IPS-20b (cell line): ENCODE measurements around the gene SMPDL3A.

Experiments
- H3K27ac ChIP-seq: one replicate; pipeline ENCODE4 v1.5.1; 2013; ENCODE audit warnings: low read length
- H3K27me3 ChIP-seq: 2 replicates; pipeline ENCODE4 v1.6.1; 2013; ENCODE audit warnings: mild to moderate bottlenecking, low read length, inconsistent platforms; ENCODE audit not compliant: insufficient read depth
- H3K36me3 ChIP-seq: 2 replicates; pipeline ENCODE4 v1.6.1; 2013; ENCODE audit warnings: low read depth, mild to moderate bottlenecking, inconsistent platforms, low read length, moderate library complexity; ENCODE audit not compliant: insufficient read depth
- H3K4me1 ChIP-seq: 2 replicates; pipeline ENCODE4 v1.6.1; 2013; ENCODE audit warnings: mild to moderate bottlenecking, control low read depth, inconsistent platforms, low read length, moderate library complexity; ENCODE audit not compliant: insufficient read depth
- H3K4me3 ChIP-seq: 2 replicates; pipeline ENCODE4 v1.5.1; 2013; ENCODE audit warnings: mild to moderate bottlenecking, low read length, inconsistent platforms
- H3K9ac ChIP-seq: 2 replicates; pipeline ENCODE4 v1.6.1; 2013; ENCODE audit warnings: low read depth, mild to moderate bottlenecking, inconsistent platforms, low read length, moderate library complexity
- H3K9me3 ChIP-seq: 2 replicates; pipeline ENCODE4 v1.6.1; 2013; ENCODE audit warnings: mild to moderate bottlenecking, low read depth, low read length, inconsistent platforms; ENCODE audit not compliant: insufficient read depth

Gene SMPDL3A

GRCh38 chr6:122791310-122791679 lies 2.2 kb downstream of the SMPDL3A start:
- H3K27me3 ChIP-seq = peaks cover 35% of the 10 kb centered on the region
- no peak overlapping the region for H3K4me3 ChIP-seq
- peaks cover 28% of the 10 kb centered on the region; the same call in 1 of the 2 replicates for H3K4me1 ChIP-seq
- H3K36me3 ChIP-seq = no peaks in the 10 kb centered on the region
- H3K9me3 ChIP-seq = no peaks in the 10 kb centered on the region
- H3K9ac ChIP-seq = no peak overlapping the region
- H3K27ac ChIP-seq = no peak overlapping the region

DNA sequence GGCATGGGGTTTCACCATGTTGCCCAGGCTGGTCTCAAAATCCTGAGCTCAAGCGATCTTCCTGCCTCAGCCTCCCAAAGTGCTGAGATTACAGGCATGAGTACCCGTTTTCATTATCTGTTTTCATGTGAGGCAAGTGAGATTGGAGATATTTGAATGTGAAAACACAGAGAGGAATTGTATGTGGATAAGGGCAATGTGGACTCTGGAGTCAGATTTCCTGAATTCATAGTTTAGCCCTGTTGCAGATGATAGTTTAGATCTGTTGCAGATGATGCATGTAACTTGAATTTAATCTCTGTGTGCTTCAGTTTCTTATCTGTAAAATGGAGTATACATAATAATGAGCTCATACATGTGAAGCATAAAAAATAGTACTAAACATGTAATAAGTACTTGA lies 3.7 kb downstream of the SMPDL3A start:
- peaks cover 21% of the 10 kb centered on the region; the same call in 1 of the 2 replicates for H3K4me1 ChIP-seq
- H3K36me3 ChIP-seq = no peaks in the 10 kb centered on the region
- no peaks in the 10 kb centered on the region for H3K9me3 ChIP-seq
- no peak overlapping the region for H3K4me3 ChIP-seq
- H3K27me3 ChIP-seq = peaks cover 24% of the 10 kb centered on the region
- H3K27ac ChIP-seq = no peak overlapping the region
- no peak overlapping the region for H3K9ac ChIP-seq

DNA sequence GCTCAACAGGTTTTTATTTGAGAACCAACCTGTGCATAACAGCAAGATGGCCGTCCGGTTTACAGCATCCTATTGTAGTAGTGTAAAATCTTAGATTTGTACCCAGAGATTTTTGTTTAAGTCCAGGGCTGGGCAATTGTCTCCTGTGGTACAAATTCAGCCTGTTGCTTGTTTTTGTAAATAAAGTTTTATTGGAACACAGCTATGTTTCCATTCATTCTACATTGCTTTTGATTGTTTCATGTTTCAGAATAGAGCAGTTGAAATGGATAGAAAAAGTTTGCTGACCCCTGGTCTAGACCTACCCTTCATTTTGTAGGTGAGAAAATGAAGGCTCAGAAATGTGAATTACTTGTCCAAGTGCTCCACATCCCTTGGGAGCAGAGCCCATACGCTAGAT lies 8.5 kb downstream of the SMPDL3A start:
- Histone ChIP-seq H3K9me3 (no peaks in the 10 kb centered on the region), H3K27ac (no peak overlapping the region), H3K36me3 (no peaks in the 10 kb centered on the region), H3K27me3 (no peaks in the 10 kb centered on the region), H3K9ac (no peak overlapping the region), H3K4me1 (peaks cover 9% of the 10 kb centered on the region; the same call in 1 of the 2 replicates), H3K4me3 (no peak overlapping the region)

- Histone ChIP-seq H3K36me3 (no peaks in the 10 kb centered on the region), H3K9ac (no peak overlapping the region), H3K9me3 (no peaks in the 10 kb centered on the region), H3K4me3 (no peak overlapping the region), H3K27me3 (no peaks in the 10 kb centered on the region), H3K4me1 (peaks cover 9% of the 10 kb centered on the region; the same call in 1 of the 2 replicates), H3K27ac (no peak overlapping the region)
Measured at GRCh38 chr6:122798099-122798641, 9.1 kb downstream of the SMPDL3A start.

- Histone ChIP-seq H3K4me1 (peaks cover 9% of the 10 kb centered on the region; the same call in 1 of the 2 replicates), H3K27ac (no peak overlapping the region), H3K9ac (no peak overlapping the region)
Measured at GRCh38 chr6:122799140-122799745, 10.2 kb downstream of the SMPDL3A start.

GRCh38 chr6:122799916-122800686 lies 11.0 kb downstream of the SMPDL3A start:
- H3K9me3 ChIP-seq = no peaks in the 10 kb centered on the region
- H3K27ac ChIP-seq = no peak overlapping the region
- H3K4me3 ChIP-seq = no peak overlapping the region
- H3K36me3 ChIP-seq = no peaks in the 10 kb centered on the region
- H3K9ac ChIP-seq = no peak overlapping the region
- no peaks in the 10 kb centered on the region for H3K27me3 ChIP-seq
- H3K4me1 ChIP-seq = peaks cover 9% of the 10 kb centered on the region; the same call in 1 of the 2 replicates

More at GRCh38 chr6:122799140-122799745, 10.2 kb downstream of the SMPDL3A start:
- Histone ChIP-seq H3K36me3 (no peaks in the 10 kb centered on the region), H3K27me3 (no peaks in the 10 kb centered on the region), H3K4me3 (no peak overlapping the region), H3K9me3 (no peaks in the 10 kb centered on the region)

DNA sequence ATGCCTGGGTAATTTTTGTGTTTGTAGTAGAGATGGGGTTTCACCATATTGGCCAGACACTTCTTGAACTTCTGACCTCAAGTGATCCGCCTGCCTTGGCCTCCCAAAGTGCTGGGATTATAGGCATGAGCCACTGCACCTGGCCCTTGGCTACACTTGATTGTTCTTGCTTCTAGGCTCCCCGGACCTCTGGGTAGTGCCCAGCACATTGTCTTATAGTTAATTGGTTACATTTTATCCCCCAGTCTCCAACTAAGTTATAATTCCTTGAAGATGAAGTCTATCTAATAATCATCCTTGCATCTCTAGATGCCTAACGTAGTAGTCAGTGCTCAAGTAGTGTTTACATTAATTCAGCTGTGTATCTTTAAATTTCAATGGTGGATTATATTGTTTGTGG lies 11.8 kb downstream of the SMPDL3A start:
- no peaks in the 10 kb centered on the region for H3K27me3 ChIP-seq
- H3K4me3 ChIP-seq = no peak overlapping the region
- H3K27ac ChIP-seq = no peak overlapping the region
- no peaks in the 10 kb centered on the region for H3K36me3 ChIP-seq
- no peak overlapping the region for H3K9ac ChIP-seq
- peaks cover 9% of the 10 kb centered on the region; the same call in 1 of the 2 replicates for H3K4me1 ChIP-seq
- H3K9me3 ChIP-seq = no peaks in the 10 kb centered on the region

DNA sequence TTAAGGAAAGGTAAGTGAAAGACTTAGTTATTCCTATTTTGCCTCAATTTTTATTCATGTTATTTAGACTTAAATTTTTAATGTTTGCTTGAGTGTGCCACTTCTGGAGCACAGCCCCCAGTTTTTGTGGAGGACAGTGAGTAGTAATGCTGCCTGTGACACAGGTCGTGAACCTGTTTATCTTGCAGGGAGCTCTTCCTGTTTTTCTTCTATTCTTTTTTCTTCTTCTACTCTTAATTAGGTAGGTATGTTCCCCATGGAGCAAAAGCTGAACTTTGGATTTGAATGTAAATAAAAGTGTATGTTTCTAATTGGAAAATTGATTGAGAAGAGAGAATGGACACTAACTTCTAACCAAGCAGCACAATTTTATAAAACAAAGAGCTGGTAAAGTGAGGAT lies 12.3 kb downstream of the SMPDL3A start:
- Histone ChIP-seq H3K27ac (no peak overlapping the region), H3K4me3 (no peak overlapping the region), H3K36me3 (no peaks in the 10 kb centered on the region), H3K4me1 (peaks cover 9% of the 10 kb centered on the region; the same call in 1 of the 2 replicates), H3K9me3 (no peaks in the 10 kb centered on the region), H3K27me3 (no peaks in the 10 kb centered on the region), H3K9ac (no peak overlapping the region)

- Histone ChIP-seq H3K27me3 (no peaks in the 10 kb centered on the region), H3K4me1 (peaks cover 9% of the 10 kb centered on the region; the same call in 1 of the 2 replicates), H3K36me3 (no peaks in the 10 kb centered on the region), H3K9me3 (no peaks in the 10 kb centered on the region), H3K27ac (no peak overlapping the region), H3K9ac (no peak overlapping the region), H3K4me3 (no peak overlapping the region)
Measured at GRCh38 chr6:122803171-122803661, 14.2 kb downstream of the SMPDL3A start.

DNA sequence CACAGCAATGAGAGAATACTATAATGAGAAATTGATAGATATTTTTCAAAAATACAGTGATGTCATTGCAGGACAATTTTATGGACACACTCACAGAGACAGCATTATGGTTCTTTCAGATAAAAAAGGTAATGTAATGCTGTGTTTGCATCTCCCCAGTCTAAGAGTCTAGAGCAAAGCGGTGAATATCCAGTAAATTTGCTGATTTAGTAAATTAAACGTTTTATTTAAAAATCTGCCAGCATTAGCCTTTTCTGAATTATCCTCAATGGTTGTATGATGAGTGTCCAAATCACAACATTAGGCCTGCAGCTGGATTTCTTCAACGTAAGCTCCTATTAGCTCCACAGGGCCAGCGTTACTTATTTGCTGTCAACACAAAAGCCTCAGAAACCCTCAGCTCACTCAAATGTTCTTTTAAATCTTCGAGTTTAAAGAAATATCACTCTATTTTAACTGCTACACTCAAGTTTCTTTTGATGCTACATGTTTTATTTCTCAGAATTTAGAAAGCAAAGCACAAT lies 16.0 kb downstream of the SMPDL3A start:
- Histone ChIP-seq H3K4me1 (peaks cover 9% of the 10 kb centered on the region; the same call in 1 of the 2 replicates), H3K9ac (no peak overlapping the region), H3K9me3 (no peaks in the 10 kb centered on the region), H3K36me3 (no peaks in the 10 kb centered on the region), H3K27me3 (no peaks in the 10 kb centered on the region), H3K4me3 (no peak overlapping the region), H3K27ac (no peak overlapping the region)

GRCh38 chr6:122806291-122806690 lies 17.2 kb downstream of the SMPDL3A start:
- peaks cover 6% of the 10 kb centered on the region; the same call in 1 of the 2 replicates for H3K4me1 ChIP-seq
- no peak overlapping the region for H3K4me3 ChIP-seq
- H3K9ac ChIP-seq = no peak overlapping the region
- H3K9me3 ChIP-seq = no peaks in the 10 kb centered on the region
- H3K27me3 ChIP-seq = no peaks in the 10 kb centered on the region
- no peaks in the 10 kb centered on the region for H3K36me3 ChIP-seq
- no peak overlapping the region for H3K27ac ChIP-seq
